B cell (primary cell): ENCODE data around the gene NTNG1.

ENCODE experiments used
- CTCF ChIP-seq: fragments of 200-600 bp; IDR thresholded peaks from one replicate; pipeline ENCODE4 v1.8.0; 2022; ENCODE audit warnings: antibody characterized with exemption, mild to moderate bottlenecking
- EZH2 ChIP-seq: IDR thresholded peaks from 2 replicates; pipeline ENCODE4 v1.6.1; 2012; ENCODE audit warnings: borderline replicate concordance, low read depth, mild to moderate bottlenecking, moderate library complexity, low read length; ENCODE audit not compliant: insufficient read depth, poor library complexity, severe bottlenecking

- TF ChIP-seq CTCF, result no peak
- TF ChIP-seq EZH2, result no peak
Observed at GRCh38 chr1:107342768-107343167, 201.9 kb downstream of the NTNG1 start.
